ENCODE data around the gene TBL3.

Gene TBL3

GRCh38 chr16:2031081-2031577 lies 59.3 kb downstream of the TBL3 start:
- H3K36me3 ChIP-seq, result peaks cover 14% of the 10 kb centered on the region
- no peak for TF ChIP-seq CTCF (IDR thresholded peaks at IDR 0.05; ENCODE audit: low read depth, low read length)
- DNase-seq, result no peak
- H3K4me3 ChIP-seq (ENCODE audit: low read depth, low read length), result no peak overlapping the region
- H3K9me3 ChIP-seq (ENCODE audit: severe bottlenecking), result no peaks in the 10 kb centered on the region
- H3K27me3 ChIP-seq (ENCODE audit: insufficient read depth, low read depth, severe bottlenecking), result no peaks in the 10 kb centered on the region
- no peak overlapping the region for H3K27ac ChIP-seq
